HG02571 (cell line): ENCODE results near the gene RANGRF.
A peak's percentile ranks its signal among the peaks of the same experiment; 100 is the strongest.

Source experiments
- ATAC-seq: cut with Tn5 transposase; IDR thresholded peaks from one replicate; pipeline ENCODE4 v1.9.1; 2021; ENCODE audit warnings: mild to moderate bottlenecking, moderate library complexity; ENCODE audit not compliant: unreplicated experiment

RANGRF gene

DNA sequence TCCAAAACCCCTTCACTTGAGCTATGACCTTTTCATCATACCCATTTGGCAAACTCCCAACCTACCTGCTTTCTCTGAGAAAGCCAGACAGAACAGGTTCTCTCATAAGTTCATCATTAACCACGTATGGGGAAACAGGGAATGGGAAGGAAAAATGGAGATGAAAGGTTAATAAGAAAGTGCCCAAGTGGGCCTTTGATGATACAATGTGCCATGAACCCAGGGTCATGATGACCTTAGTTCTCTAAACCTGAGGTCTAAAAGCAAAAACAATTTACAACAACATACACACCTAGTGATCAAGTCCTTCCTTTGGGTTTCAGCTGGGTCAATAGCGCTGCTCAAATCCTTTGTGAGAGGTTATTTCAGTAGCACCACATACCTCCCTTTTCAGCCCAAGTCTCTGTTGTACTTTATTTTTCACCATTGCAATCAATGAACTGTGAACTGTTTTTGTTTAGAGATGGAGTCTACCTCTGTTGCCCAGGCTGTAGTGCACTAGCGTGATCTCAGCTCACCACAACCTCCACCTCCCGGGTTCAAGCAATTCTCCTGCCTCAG lies 14.5 kb upstream of the RANGRF start:
- ATAC-seq: no peak

DNA sequence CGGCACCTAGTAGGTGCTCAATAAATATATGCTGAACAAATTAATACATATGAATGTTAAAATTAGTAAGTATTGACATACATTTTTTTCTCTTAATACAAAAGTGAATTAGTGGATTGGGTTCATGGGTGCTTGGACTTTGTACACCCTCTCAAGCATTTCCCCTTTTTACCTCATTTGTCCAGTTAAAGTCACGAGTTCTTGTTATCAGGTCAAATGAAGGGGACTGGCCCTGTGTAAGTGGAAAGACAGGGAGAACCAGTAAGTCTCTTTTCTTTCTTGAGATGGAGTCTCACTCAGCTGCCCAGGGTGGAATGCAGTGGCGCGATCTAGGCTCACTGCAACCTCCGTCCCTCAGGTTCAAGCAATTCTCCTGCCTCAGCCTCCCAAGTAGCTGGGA lies 13.7 kb upstream of the RANGRF start:
- ATAC-seq: no peak

DNA sequence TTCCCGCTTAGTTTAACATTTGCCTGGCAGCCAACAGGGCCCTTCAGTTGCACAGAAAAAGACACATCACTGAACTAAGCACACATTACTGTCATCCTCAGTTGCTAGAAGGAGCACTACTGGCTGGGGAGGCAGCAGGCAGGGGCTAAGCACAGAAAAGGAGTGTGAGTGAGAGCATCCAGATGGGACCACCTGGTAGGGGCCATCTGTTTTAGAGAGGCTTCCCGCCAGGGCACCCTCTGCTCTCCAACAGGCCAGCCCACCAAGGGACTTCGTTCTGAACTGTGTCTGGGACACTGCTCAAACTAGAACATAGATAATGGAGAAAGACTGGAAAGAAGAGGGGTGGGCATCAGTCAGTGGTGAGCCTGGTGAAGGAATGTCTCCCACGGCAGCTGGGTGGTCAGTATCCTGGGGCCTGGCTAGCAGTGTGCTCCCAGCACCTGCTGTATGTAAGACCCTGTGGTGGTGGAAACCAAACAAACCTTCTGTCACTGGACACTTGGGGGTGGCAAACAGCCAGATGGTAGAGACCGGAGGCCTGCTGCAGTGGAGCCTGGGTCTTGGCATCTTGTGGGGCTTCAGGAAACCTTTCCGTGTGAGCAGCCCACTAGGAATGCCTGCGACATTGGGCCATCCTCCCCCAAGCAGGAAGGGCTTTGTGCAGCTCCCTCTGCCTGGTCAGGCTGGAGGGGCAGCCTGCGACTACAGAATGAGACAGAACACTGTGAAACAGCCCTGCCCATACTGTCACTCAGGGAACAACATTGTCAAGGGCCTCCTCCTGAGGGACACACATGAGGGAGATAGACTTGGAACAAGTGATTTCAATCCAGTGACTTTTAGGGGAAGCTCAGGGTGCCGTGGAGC lies 12.8 kb upstream of the RANGRF start:
- no peak for ATAC-seq

DNA sequence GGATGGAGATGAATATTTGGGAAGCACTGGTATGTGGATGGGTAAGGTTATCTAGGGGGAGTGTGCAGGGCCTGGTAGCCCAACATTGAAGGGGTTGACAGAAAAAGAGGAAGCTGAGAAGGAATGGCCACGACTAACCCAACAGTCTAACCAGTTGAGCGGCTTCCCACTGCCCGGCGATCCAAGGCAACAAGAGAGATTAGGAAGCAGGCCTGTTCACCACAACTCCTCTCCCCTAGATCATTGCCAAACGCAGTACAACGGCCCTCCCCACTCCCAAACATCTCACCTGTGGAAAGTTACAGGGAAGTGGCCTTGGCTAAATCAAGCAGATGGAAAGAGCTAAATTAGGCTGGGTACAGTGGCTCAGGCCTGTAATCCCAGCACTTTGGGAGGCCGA lies 11.2 kb upstream of the RANGRF start:
- no peak for ATAC-seq

DNA sequence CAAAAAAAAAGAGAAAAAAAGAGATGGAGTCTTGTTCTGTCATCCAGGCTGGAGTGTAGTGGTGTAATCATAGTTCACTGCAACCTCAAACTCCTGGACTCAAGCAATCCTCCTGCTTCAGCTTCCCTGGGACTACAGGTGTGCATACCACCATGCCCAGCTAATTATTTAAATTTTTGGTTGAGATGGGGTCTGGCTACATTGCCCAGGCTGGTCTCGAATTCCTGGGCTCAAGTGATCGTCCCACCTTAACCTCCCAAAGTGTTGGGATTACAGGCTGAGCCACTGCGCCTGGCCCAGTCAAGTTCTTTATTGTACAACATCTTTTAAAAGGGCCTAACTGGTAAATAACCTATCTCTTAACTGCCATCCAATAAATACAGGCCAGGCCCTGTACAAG lies 6.1 kb upstream of the RANGRF start:
- ATAC-seq: no peak

DNA sequence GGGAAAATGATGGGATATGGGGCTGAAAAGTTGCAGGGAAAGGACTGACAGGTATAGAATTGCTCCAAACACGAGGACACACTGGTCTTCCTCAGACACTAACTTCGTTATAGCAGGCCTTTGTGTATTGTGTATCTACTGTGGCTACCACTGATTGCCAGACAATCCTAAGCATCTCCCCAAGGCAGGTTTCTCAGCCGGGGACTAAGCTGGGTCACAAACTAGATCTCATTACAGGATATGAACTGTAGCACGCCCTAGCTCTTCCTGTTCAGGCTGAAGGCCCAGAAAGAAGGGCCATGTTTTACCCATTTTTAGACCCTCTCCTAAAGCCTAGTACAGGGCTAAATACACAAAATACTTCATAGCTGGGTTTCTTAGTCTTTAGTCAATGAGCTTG lies 5.1 kb upstream of the RANGRF start:
- no peak for ATAC-seq

DNA sequence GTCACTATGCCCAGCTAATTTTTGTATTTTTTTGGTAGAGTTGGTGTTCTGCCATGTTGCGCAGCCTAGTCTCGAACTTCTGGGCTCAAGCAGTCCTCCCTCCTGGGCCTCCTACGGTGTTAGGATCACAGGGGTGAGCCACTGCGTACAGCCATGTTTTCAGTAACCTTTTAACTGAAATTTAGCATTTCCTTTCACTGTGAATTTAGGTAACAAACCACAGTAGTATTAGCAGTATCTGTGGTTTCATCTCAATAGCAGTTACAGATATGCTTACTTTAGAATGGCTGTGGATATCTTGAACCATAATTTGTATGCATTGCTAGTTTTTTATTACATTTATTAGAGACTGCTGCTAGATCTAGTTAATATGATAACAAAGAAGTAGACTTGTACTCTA lies 4.3 kb upstream of the RANGRF start:
- no peak for ATAC-seq

DNA sequence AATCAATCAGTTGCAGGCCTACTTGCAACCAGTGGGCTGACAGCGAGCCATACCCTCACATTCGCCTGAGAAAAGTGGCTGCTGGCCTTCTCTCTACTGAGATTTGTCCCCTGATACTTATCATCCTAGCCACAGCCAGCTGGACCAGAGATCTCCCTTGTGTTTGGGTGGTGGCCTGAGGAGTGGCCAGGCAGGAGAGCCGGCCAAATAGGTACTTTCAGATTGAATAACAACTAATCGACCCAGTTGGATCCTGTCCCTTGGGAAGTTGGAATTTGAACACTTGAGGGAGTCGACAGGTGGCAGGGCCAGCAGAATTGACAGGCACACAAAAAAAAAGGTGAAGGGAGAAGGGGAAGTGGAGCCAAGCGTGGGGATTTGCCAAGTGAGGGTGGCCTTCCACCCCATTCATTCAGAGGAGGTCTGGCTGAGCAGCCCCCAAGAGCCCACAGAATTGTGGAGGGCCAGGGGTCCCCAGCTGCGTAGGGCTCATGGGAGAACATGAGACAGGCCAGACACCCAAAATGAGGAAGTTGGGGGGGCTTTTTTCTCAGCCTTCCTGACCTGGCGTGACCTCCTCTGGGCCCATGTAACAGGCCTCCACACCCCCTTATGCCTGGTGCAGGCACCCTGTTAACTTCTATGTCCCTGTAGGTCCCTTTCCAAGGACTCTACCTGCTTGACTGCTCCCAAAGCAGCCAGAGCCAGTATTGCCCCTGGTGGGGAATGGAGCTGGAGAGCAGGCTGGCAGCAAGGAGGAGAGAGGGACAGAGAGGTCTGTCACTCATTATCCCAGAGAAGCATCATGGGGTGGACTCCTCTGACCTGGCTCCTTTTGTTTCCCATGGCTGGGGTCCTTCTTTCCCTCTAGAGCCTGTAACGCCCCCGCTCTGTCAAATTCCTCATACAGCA lies 2.9 kb upstream of the RANGRF start:
- no peak for ATAC-seq

DNA sequence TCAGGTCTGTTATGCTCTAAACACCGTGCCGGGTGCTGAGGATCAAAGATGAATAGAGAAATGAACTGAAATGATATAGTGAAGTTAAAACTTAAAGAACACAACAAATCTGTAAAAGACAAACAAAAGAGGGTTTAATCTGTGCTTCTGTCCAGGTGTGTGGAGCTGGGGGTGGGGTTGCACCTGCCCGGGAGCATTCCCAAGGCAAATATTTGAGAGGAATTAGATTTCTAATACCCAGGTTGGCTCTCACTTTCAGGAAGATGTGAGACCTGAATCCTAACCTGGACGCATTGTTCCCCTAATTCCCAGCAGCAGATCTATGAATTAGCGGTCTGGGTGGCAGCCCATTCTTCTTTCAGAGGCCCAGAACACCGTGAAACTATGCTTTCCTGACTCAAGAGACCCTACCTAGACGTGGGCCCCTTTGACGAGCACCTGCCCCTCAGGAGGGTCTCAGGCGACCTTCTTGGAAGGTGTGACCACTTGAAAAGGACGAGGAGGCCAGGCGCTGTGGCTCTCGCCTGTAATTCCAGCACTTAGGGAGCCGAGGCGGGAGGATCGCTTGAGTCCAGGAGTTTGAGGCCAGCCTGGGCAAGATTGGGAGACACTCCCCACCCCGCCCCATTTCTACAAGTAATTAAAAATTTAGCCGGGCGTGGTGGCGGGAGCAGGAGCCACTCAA lies 677 bp upstream of the RANGRF start:
- ATAC-seq: no peak

DNA sequence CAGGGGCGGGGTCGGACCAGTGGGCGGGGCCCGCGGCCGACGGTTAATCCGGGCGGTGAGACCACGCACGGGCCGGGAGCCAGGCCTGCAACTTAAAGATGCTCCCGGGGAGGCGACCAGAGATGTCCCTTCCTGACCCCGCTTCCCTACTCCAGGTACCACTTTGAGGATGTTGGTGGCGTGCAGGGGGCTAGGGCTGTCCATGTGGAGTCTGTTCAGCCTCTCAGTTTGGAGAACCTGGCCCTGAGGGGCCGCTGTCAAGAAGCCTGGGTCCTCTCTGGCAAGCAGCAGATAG lies 580 bp downstream of the RANGRF start:
- no peak for ATAC-seq

DNA sequence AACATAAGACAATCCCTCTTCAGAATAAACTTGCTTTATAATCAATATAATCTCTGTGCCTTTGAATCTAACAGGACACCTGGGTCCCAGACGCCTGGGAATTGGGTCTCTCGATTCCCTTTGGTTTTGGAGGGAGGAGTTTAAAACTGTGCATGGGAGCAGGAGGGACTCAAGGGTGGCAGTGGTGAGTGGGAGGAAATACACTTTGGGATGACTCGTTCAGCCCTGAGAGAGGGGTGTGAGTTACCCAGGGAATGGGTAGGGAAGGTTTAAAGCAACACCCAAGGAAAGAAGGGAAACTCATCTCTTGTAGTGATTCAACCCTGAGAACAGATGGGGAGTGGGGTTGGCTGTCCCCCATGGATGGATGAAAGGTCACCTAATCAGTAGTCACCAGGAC lies 1.6 kb downstream of the RANGRF start:
- ATAC-seq: no peak

DNA sequence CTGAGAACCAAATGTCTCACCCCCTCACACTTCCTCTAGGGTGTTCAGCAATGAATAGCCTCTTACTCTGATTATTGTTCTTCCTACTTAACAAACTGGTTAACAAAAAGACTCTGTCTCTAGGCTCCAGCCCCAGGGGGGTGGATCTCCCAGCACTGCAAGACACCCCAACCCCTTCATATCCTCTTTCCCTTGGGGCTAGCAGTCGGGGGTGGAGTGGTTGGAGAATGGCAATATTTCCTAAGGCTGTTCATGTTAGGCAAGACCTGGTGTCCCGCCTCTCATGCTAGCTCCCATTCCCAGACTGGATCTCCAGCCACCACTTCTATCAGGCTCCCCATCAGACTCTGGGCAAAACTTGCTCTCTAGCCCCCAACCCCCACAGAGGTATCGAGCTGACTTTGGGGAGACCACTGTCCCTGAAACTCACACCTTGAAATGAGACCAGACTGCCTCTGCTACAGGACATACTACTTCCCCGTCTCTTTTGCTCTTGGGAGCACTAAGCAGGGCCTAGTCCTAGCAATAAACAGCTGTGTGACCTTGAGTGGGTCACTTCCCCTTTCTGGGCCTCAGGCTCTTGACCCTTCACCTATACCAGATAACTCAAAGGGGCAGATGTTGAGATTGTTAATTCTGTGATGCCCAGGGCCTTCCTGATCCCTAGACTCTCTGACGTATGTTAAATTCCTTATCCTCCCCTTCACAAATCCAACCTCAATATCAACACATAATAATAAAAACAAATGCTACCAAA lies 4.3 kb downstream of the RANGRF start:
- ATAC-seq: no peak

DNA sequence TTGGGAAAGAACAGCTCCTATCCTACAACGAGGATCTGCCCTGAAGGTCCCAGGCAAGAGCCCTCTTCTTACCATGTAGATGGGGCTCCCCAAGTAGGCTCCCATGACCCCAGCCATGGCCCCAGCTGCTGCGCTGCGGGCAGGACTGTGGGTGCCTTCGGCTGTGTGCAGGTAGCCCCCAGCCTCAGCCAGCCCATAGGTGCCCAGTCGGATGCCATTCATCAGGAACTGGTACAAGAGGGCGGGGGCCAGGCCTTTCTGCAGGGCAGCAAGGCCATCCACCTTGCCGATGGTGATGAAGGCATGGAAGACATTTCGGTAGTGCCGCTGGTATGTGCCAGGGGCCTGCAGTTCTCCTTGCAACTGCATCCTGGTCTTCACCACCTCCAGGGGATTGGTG lies 5.9 kb downstream of the RANGRF start:
- no peak for ATAC-seq

DNA sequence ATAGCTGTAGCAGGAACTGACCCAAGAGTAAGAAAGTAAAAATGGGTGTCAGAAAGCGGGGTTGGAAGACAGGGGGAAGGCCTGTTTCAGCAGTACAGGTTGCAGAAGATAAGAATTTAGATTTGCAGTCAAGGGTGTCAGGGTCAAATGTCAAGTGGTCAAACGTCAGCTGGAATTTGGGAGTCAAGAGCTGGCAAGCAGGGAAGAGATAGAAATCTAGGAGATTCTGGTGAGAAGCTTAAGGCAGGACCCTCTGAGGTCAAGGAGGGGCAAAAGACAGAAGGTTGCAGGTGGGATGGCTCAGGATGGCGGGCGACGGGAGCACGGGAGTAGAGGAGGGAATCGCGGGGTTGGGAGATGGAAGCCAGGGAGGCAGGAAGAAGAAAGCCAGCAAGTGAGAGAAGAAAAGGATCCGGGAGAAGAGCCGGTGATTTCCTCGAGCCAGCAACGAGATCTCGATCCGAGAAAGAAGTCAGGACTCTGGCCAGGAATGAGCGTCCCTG lies 6.4 kb downstream of the RANGRF start:
- no peak for ATAC-seq

DNA sequence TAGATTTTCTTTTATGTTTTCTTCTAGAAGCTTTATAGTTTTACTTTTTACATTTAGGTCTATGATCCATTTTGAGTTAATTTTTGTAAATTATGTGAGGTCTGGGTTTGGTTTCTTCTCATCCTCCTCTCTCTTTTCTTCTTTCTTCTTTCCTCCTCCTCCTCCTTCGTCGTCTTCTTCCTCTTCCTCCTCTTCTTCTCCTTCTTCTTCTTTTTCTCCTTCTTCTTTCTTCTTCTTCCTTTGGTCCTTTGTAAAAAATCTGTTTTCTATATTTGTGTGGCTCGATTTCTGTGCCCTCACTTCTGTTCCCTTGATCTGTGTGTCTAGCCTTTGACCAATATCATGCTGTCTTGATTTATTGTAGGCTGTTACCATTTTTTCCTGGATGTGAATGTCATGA lies 11.8 kb downstream of the RANGRF start:
- ATAC-seq: no peak

DNA sequence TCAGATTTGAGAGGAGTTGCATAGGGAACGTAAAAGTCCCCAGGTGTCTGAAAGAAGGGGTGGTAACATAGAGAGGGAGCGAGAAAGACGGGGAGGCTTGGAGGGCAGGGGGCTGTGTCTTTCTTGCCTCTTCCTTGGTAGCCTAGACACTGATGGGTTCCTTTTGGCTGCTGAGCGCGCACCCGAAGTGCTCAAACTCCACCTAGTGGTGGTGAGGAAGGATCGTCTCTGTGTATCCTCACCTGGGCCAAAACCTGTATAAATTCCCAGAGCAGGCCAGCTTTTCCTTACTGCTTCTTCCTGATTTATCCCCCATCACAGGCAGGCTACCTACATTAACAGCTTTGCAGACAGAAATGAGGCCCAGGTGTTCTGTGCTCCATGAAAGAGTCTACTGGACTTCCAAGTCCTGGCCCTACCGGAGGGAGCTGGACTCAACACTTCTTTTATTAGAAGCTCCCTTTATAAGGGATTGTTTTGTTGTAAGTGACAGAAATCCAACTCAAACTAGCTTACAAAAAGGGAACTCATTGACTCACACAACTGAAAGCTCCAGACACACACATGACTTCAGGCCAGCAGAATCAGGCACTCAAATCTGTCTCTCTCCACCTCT lies 12.3 kb downstream of the RANGRF start:
- ATAC-seq: peak; percentile 50

DNA sequence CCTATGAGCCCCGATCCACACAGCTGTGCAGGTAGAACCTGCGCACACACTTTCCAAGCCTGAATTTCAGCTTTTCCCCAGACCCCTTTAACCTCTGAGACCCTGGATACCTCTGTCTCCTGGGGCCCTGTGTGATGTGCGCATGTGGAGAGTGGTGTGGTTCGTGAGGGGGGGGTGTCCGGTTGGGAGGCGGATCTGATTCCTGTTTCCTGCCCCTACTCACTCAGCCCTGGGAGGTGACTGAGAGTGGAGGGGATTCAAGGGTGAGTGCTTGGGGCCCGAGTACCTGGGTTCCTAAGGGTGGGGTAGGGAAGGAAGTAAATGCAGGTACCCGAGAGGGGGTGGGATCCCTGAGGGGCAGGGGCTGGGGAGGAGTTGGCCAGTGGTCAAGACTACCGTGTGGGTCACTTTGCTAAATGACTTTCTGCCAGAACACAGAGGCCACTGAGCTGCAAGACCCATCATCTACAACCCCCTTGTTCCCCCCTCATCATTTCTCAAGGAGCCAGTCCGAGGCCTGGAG lies 22.2 kb downstream of the RANGRF start:
- no peak for ATAC-seq

DNA sequence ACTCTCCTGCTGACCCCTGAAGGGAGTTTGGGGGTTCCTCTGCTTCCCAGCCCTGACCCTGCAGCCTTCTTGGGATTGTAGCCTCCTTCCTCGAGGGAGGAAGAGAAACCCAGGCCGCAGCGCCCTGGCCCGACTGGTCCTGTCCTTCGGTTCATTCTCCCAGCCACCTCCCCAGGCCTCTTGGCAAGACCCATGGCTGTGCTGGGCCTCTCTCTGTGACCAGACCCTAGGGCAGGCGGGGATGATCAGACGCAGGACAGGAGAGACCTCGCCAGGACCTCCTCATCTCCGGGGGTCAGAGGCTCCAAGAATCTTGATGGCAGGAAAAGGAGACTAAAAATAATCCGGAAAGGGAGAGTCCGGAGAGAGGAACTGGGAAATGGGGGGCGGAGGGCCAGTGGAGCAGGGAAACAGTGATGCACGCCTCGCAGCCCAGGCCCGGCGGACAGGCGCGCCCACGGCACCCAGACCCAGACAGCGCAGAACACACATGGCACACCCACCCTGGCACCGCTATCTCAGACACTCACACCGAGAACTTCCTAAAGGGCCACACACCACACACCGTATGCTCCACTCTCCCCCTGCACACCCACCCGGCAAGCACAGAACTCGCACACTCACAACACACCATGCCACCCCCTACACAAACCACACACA lies 22.8 kb downstream of the RANGRF start:
- no peak for ATAC-seq

DNA sequence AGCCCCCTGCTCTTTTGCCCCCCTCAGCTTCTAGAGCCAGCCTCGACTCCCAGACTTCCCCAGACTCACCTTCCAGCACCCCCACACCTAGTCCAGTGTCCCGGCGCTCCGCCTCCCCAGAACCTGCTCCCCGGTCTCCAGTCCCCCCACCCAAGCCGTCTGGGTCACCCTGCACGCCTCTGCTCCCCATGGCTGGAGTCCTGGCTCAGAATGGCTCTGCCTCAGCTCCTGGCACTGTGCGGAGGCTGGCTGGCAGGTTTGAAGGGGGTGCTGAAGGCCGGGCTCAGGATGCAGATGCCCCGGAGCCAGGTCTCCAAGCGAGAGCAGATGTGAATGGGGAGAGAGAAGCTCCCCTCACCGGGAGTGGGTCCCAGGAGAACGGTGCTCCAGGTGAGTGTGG lies 23.8 kb downstream of the RANGRF start:
- no peak for ATAC-seq
